HepG2 (cell line): Measurements from ENCODE around the gene ANO10. TPM values are rescaled to one million over a fixed set of nuclear protein-coding genes. Genes with fewer than 3 reads are reported as not detected.

Experiments
- ATAC-seq: fragments of 200-7000 bp; cut with Tn5 transposase; 3 replicates; pipeline ENCODE4 v1.9.1; 2020; ENCODE audit warnings: mild to moderate bottlenecking, moderate library complexity
- BruUV-seq: library from RNA; stranded (reverse); fragments of 400-500 nt; replicated peaks from 2 replicates; lab custom pipeline; 2021; lab: Mats Ljungman, UMichigan
- CTCF ChIA-PET: fragments of 300-600 bp; formaldehyde crosslinking; extraction: SDS; loops from one replicate; lab custom pipeline; 2021; ENCODE audit warnings: low total read pairs, inconsistent platforms, low intra/inter-chr PET ratio; lab: Yijun Ruan, JAX
- POLR2A ChIA-PET: fragments of 350-600 bp; sonication (Branson Sonifier 250); formaldehyde crosslinking; loops from one replicate; lab custom pipeline; 2020; ENCODE audit warnings: antibody characterized with exemption, inconsistent platforms; lab: Yijun Ruan, JAX
- DNase-seq: peaks from one replicate; pipeline ENCODE4 v3.0.0-alpha.2; 2015; ENCODE audit warnings: low spot score
- FAIRE-seq: peaks from 3 replicates; lab custom pipeline; 2011; peaks lifted over from hg19 to GRCh38; lab: Jason Lieb, UNC
- H2AFZ ChIP-seq: one replicate; pipeline ENCODE4 v1.6.1; 2011; ENCODE audit warnings: low read length, inconsistent platforms
- H3K27ac ChIP-seq: fragments of 300-600 bp; 3 replicates; pipeline ENCODE4 v1.8.0; 2011; ENCODE audit warnings: mixed run types, mild to moderate bottlenecking, mixed read lengths, low read length, inconsistent platforms; ENCODE audit not compliant: insufficient read depth; ENCODE audit errors: extremely low read length
- H3K27me3 ChIP-seq, 2 experiments: fragments of 200-600 bp in 1 of 2; 2 replicates in 1 of 2; 3 replicates in 1 of 2; pipeline versions ENCODE4 v1.6.0 to v1.8.0; 2011; ENCODE audit warnings: low read length in 2 of 2, mild to moderate bottlenecking in 2 of 2, moderate library complexity in 2 of 2, inconsistent platforms in 1 of 2; ENCODE audit not compliant: insufficient read depth in 2 of 2, control insufficient read depth in 1 of 2
- H3K36me3 ChIP-seq, 2 experiments: fragments of 200-600 bp in 1 of 2; replicated peaks in 1 of 2; 2 replicates in 1 of 2; 3 replicates in 1 of 2; pipeline versions ENCODE4 v1.5.1 to v1.8.0; 2011; ENCODE audit warnings: low read length in 2 of 2, inconsistent platforms in 1 of 2; ENCODE audit not compliant: insufficient read depth in 2 of 2, control insufficient read depth in 1 of 2
- H3K4me1 ChIP-seq: 2 replicates; pipeline ENCODE4 v1.5.1; 2012; ENCODE audit warnings: low read length, inconsistent platforms; ENCODE audit not compliant: insufficient read depth
- H3K4me2 ChIP-seq: 2 replicates; pipeline ENCODE4 v1.6.0; 2011; ENCODE audit warnings: low read depth, low read length, inconsistent platforms
- H3K4me3 ChIP-seq, 3 experiments: fragments of 200-600 bp in 1 of 3; sonication (generic), shearing (Covaris generic) in 1 of 3; replicated peaks in 1 of 3; 2 replicates each; pipeline ENCODE4 v1.5.1; 2011 to 2016; ENCODE audit warnings: low read length in 3 of 3, inconsistent platforms in 2 of 3, low read depth in 2 of 3, mild to moderate bottlenecking in 2 of 3, control low read depth in 1 of 3, mixed read lengths in 1 of 3; ENCODE audit not compliant: insufficient read depth in 1 of 3
- H3K79me2 ChIP-seq: one replicate; pipeline ENCODE4 v1.6.1; 2011; ENCODE audit warnings: low read length, inconsistent platforms; ENCODE audit not compliant: insufficient read depth
- H3K9ac ChIP-seq: 2 replicates; pipeline ENCODE4 v1.6.0; 2011; ENCODE audit warnings: mild to moderate bottlenecking, low read depth, low read length, inconsistent platforms; ENCODE audit not compliant: insufficient read depth
- H3K9me3 ChIP-seq: 2 replicates; pipeline ENCODE4 v1.5.1; 2012; ENCODE audit warnings: mild to moderate bottlenecking, low read length
- H4K20me1 ChIP-seq: 2 replicates; pipeline ENCODE4 v1.6.0; 2011; ENCODE audit warnings: inconsistent platforms, mild to moderate bottlenecking, low read length, moderate library complexity; ENCODE audit not compliant: insufficient read depth
- DMTF1 ChIP-seq: sonication (generic); formaldehyde crosslinking; IDR thresholded peaks from 2 replicates; pipeline ENCODE4 v1.4.0; 2020; ENCODE audit warnings: mild to moderate bottlenecking, missing genetic modification reagents
- GATAD1 ChIP-seq: IDR thresholded peaks from 2 replicates; pipeline ENCODE4 v1.6.1; 2016; ENCODE audit warnings: missing genetic modification reagents, missing compliant biosample characterization
- MEIS1 ChIP-seq: sonication (generic); formaldehyde crosslinking; IDR thresholded peaks from 2 replicates; pipeline ENCODE4 v1.9.0; 2021; ENCODE audit warnings: mild to moderate bottlenecking, missing genetic modification reagents, moderate library complexity, borderline replicate concordance
- POLR2G ChIP-seq: fragments of 200-400 bp; formaldehyde crosslinking; IDR thresholded peaks from 2 replicates; pipeline ENCODE4 v1.6.1; 2018; ENCODE audit warnings: mild to moderate bottlenecking, low read depth, low read length, moderate library complexity
- SOX6 ChIP-seq, 2 experiments: fragments of 450-650 bp in 1 of 2; sonication (generic) in 1 of 2; formaldehyde crosslinking in 1 of 2; IDR thresholded peaks; 2 replicates each; pipeline versions ENCODE4 v1.4.0 to v1.6.1; 2017 to 2020; ENCODE audit warnings: antibody characterized with exemption in 1 of 2, mild to moderate bottlenecking in 1 of 2, missing genetic modification reagents in 1 of 2
- ZNF232 ChIP-seq: sonication (generic); formaldehyde crosslinking; IDR thresholded peaks from 2 replicates; pipeline ENCODE4 v1.4.0; 2020; ENCODE audit warnings: missing genetic modification reagents, borderline replicate concordance
- ZNF274 ChIP-seq: sonication (generic); formaldehyde crosslinking; IDR thresholded peaks from 2 replicates; pipeline ENCODE4 v1.5.1; 2020; ENCODE audit warnings: mild to moderate bottlenecking, missing genetic modification reagents
- ZNF354B ChIP-seq: sonication (generic); formaldehyde crosslinking; IDR thresholded peaks from 2 replicates; pipeline ENCODE4 v1.8.0; 2022; ENCODE audit warnings: mild to moderate bottlenecking, missing genetic modification reagents
- ZNF780A ChIP-seq: sonication (generic); formaldehyde crosslinking; IDR thresholded peaks from 2 replicates; pipeline ENCODE4 v1.8.0; 2022; ENCODE audit warnings: mild to moderate bottlenecking, missing genetic modification reagents, moderate library complexity
- WGBS: methylation state at CpG from one replicate; pipeline ENCODE4 v1.1.6; 2017; ENCODE audit warnings: low lambda C conversion rate; 5-methylcytosine and 5-hydroxymethylcytosine counted together
- in situ Hi-C: cut with HindIII; loops from 2 replicates; pipeline ENCODE4 v1.10.0; 2017; ENCODE audit warnings: low pct_unique_long_range_greater_than_20kb; ENCODE audit not compliant: extremely low pct_ligation_motif_present
- intact Hi-C: fragments of 100-400 bp; cut with micrococcal nuclease; formaldehyde crosslinking; loops from one replicate; pipeline ENCODE4 v1.10.0; 2022; ENCODE audit not compliant: unreplicated experiment
- polyA plus RNA-seq, 8 experiments: library from polyadenylated mRNA; depleted of rRNA in 3 of 8; stranded (reverse) in 7 of 8; unstranded in 1 of 8; fragments of >200 nt; fragmentation: Illumina TruSeq in 4 of 8; extraction: Trizol in 4 of 8; gene quantifications; 2 replicates each; pipeline versions ENCODE4 v1.2.1 to v1.2.3, GENCODE V29; 2011 to 2016; ENCODE audit warnings: low read depth in 4 of 8, missing spikeins in 1 of 8, mixed read lengths in 1 of 8; ENCODE audit not compliant: insufficient read depth in 1 of 8
- total RNA-seq, 5 experiments: library from RNA; depleted of rRNA; stranded (reverse); fragments of >200 nt; fragmentation: Illumina TruSeq; extraction: Trizol; gene quantifications; 2 replicates each; pipeline ENCODE4 v1.2.3, GENCODE V29; 2016; ENCODE audit warnings: low read depth in 1 of 5
- TF ChIP-seq, protein P1 (sequence below): sonication (generic); formaldehyde crosslinking; IDR thresholded peaks from 2 replicates; pipeline ENCODE4 v1.5.0; 2020; ENCODE audit warnings: mild to moderate bottlenecking, missing genetic modification reagents, moderate library complexity

Gene ANO10
- total and polyA plus RNA-seq, 2 of the 13 experiments (the other 11 are each of a cell fraction or from before 2014, with no cell fraction given), result 10.4 to 13.1 TPM

- no peak for TF ChIP-seq ZNF354B (CRISPR knock-in tag)
Observed at GRCh38 chr3:43346978-43347749, 274.6 kb downstream of the ANO10 start (continued).

GRCh38 chr3:43345877-43346276 lies 275.9 kb downstream of the ANO10 start:
- CTCF ChIA-PET, result no interaction called here
- Histone ChIP-seq H2AFZ (no peak overlapping the region), H3K79me2 (no peaks in the 10 kb centered on the region), H3K9me3 (no peaks in the 10 kb centered on the region), H3K4me2 (no peak overlapping the region), H3K4me1 (no peaks in the 10 kb centered on the region), H3K27me3 (no peaks in the 10 kb centered on the region), H4K20me1 (0 out of 2 replicates have a peak, but pooled peaks cover 3% of the 10 kb centered on the region), H3K9ac (no peak overlapping the region), H3K4me3 (no peak overlapping the region), H3K27ac (no peak overlapping the region), H3K36me3 (peaks cover 36 to 78% of the 10 kb centered on the region in 2 experiments)
- FAIRE-seq, result no peak
- DNase-seq, result no peak
- no peak for ATAC-seq
- no peak for TF ChIP-seq DMTF1 (CRISPR knock-in tag)
- in situ Hi-C loops (no loop called here), intact Hi-C loops (no loop called here)
- WGBS, result 95% methylated on average over 6 of the region's 6 CpGs
- no TSS peak for BruUV-seq
- POLR2A ChIA-PET, result no interaction called here

DNA sequence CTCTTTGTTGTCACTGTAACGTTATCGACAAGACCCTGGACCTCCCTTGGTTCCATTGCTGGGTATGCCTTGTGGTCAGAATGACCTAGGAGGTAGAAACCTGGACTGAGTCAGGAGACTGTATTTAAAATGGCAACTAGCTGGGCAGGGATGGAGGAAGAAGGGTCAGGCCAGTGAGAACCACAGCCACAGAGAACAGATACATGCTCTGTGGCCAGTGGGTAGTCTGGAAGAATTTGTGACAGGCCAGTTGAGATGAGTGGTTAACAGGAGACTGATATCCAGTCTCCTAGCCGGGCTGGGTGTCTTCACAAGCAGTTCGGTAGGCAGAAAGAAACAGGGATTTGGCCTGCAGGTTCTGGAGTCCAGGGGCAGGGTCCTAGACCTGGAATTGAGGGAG lies 276.6 kb downstream of the ANO10 start:
- Histone ChIP-seq H3K9me3 (no peaks in the 10 kb centered on the region), H3K4me3 (no peak overlapping the region), H3K9ac (no peak overlapping the region), H3K27ac (no peak overlapping the region), H3K4me1 (no peaks in the 10 kb centered on the region), H3K79me2 (no peaks in the 10 kb centered on the region), H3K4me2 (no peak overlapping the region), H2AFZ (no peak overlapping the region), H4K20me1 (0 out of 2 replicates have a peak, but pooled peaks cover 3% of the 10 kb centered on the region), H3K27me3 (no peaks in the 10 kb centered on the region), H3K36me3 (peaks cover 40 to 83% of the 10 kb centered on the region in 2 experiments)
- in situ Hi-C loops (no loop called here), intact Hi-C loops (no loop called here)
- ChIA-PET CTCF (no interaction called here), POLR2A (no interaction called here)
- 98% methylated on average over 4 of the region's 4 CpGs for WGBS
- FAIRE-seq (no peak), ATAC-seq (no peak), DNase-seq (no peak)
- BruUV-seq, result no TSS peak
- no peak for TF ChIP-seq ZNF780A (CRISPR knock-in tag)
- no peak for TF ChIP-seq ZNF274 (CRISPR knock-in tag)
- no peak for TF ChIP-seq SOX6 (IDR thresholded peaks at IDR 0.05)
- no peak for TF ChIP-seq SOX6 (CRISPR knock-in tag; IDR thresholded peaks at IDR 0.05)
- no peak for TF ChIP-seq ZNF232 (CRISPR knock-in tag)
- no peak for TF ChIP-seq GATAD1 (CRISPR knock-in tag)
- TF ChIP-seq, protein P1, sequence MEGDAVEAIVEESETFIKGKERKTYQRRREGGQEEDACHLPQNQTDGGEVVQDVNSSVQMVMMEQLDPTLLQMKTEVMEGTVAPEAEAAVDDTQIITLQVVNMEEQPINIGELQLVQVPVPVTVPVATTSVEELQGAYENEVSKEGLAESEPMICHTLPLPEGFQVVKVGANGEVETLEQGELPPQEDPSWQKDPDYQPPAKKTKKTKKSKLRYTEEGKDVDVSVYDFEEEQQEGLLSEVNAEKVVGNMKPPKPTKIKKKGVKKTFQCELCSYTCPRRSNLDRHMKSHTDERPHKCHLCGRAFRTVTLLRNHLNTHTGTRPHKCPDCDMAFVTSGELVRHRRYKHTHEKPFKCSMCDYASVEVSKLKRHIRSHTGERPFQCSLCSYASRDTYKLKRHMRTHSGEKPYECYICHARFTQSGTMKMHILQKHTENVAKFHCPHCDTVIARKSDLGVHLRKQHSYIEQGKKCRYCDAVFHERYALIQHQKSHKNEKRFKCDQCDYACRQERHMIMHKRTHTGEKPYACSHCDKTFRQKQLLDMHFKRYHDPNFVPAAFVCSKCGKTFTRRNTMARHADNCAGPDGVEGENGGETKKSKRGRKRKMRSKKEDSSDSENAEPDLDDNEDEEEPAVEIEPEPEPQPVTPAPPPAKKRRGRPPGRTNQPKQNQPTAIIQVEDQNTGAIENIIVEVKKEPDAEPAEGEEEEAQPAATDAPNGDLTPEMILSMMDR, result no peak
- no peak for TF ChIP-seq MEIS1 (CRISPR knock-in tag)
- TF ChIP-seq POLR2G, result no peak
